ENCODE data around the gene MESD. TPM values are rescaled to one million over a fixed set of nuclear protein-coding genes. Genes with fewer than 3 reads are reported as not detected.

The MESD gene
- total RNA-seq, 1 experiment from 2014 or later = 28.2 TPM

DNA sequence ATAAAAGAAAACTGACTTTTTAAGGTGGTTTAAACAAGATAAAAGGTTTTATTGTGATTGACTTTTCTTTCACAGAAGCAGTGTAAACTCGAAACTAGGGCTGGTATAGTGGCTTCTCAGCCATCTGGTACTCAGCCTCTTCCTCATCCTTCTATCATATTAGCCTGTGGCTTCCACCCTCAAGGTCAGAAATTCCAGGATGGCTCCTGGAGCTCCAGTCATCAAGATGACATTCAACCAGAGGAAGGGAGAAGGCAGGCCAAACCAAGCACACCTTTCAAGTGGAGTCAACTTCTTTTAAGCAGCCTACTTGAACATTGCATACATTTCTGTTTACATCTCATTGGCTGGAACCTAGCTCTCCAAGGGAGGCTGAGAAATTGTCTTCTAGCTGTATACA, 1.3 kb upstream of the MESD start:
- ATAC-seq = no peak
- Histone ChIP-seq H3K27ac (ENCODE audit: low read length) (no peak overlapping the region), H3K9me3 (ENCODE audit: control insufficient read depth, insufficient read depth, low read depth, low read length) (no peaks in the 10 kb centered on the region), H3K36me3 (ENCODE audit: control insufficient read depth, insufficient read depth, low read length) (peaks cover 4% of the 10 kb centered on the region; the same call in 1 of the 2 replicates), H3K4me3 (ENCODE audit: low read depth in 2 of 2, low read length in 2 of 2) (no peak overlapping the region), H3K4me1 (ENCODE audit: control insufficient read depth, insufficient read depth, low read length) (peaks cover 17% of the 10 kb centered on the region), H3K27me3 (ENCODE audit: control insufficient read depth, insufficient read depth, low read length) (no peaks in the 10 kb centered on the region)
- in situ Hi-C loops (cut with HindIII; ENCODE audit: low pct_unique_long_range_greater_than_20kb, low sequenced_read_pairs) (no loop called here), intact Hi-C loops (cut with micrococcal nuclease; ENCODE audit: unreplicated experiment) (loop anchor here (10.0 kb wide), 1 partner anchor 114 kb away; no protein-coding TSS in a partner anchor)
- TF ChIP-seq TCF7L2 (IDR thresholded peaks at IDR 0.05; ENCODE audit: low read depth, low read length) = no peak
- no peak for TF ChIP-seq POLR2AphosphoS5 (IDR thresholded peaks at IDR 0.05; ENCODE audit: low read depth, low read length)
- TF ChIP-seq, protein P1, sequence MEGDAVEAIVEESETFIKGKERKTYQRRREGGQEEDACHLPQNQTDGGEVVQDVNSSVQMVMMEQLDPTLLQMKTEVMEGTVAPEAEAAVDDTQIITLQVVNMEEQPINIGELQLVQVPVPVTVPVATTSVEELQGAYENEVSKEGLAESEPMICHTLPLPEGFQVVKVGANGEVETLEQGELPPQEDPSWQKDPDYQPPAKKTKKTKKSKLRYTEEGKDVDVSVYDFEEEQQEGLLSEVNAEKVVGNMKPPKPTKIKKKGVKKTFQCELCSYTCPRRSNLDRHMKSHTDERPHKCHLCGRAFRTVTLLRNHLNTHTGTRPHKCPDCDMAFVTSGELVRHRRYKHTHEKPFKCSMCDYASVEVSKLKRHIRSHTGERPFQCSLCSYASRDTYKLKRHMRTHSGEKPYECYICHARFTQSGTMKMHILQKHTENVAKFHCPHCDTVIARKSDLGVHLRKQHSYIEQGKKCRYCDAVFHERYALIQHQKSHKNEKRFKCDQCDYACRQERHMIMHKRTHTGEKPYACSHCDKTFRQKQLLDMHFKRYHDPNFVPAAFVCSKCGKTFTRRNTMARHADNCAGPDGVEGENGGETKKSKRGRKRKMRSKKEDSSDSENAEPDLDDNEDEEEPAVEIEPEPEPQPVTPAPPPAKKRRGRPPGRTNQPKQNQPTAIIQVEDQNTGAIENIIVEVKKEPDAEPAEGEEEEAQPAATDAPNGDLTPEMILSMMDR (IDR thresholded peaks at IDR 0.05) = no peak
- TF ChIP-seq, protein P2, sequence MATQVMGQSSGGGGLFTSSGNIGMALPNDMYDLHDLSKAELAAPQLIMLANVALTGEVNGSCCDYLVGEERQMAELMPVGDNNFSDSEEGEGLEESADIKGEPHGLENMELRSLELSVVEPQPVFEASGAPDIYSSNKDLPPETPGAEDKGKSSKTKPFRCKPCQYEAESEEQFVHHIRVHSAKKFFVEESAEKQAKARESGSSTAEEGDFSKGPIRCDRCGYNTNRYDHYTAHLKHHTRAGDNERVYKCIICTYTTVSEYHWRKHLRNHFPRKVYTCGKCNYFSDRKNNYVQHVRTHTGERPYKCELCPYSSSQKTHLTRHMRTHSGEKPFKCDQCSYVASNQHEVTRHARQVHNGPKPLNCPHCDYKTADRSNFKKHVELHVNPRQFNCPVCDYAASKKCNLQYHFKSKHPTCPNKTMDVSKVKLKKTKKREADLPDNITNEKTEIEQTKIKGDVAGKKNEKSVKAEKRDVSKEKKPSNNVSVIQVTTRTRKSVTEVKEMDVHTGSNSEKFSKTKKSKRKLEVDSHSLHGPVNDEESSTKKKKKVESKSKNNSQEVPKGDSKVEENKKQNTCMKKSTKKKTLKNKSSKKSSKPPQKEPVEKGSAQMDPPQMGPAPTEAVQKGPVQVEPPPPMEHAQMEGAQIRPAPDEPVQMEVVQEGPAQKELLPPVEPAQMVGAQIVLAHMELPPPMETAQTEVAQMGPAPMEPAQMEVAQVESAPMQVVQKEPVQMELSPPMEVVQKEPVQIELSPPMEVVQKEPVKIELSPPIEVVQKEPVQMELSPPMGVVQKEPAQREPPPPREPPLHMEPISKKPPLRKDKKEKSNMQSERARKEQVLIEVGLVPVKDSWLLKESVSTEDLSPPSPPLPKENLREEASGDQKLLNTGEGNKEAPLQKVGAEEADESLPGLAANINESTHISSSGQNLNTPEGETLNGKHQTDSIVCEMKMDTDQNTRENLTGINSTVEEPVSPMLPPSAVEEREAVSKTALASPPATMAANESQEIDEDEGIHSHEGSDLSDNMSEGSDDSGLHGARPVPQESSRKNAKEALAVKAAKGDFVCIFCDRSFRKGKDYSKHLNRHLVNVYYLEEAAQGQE (IDR thresholded peaks at IDR 0.05; ENCODE audit: insufficient read depth in 1 of 2, low read depth in 2 of 2, low read length in 1 of 2) = no peak
- TF ChIP-seq SIN3A (IDR thresholded peaks at IDR 0.05; ENCODE audit: borderline replicate concordance, insufficient read depth, low read depth, low read length) = no peak
- POLR2A ChIA-PET = no interaction called here
- no peak for DNase-seq (ENCODE audit: low read depth, low spot score)
- BruUV-seq (replicated peaks) = no TSS peak
- CTCF ChIA-PET = no interaction called here

DNA sequence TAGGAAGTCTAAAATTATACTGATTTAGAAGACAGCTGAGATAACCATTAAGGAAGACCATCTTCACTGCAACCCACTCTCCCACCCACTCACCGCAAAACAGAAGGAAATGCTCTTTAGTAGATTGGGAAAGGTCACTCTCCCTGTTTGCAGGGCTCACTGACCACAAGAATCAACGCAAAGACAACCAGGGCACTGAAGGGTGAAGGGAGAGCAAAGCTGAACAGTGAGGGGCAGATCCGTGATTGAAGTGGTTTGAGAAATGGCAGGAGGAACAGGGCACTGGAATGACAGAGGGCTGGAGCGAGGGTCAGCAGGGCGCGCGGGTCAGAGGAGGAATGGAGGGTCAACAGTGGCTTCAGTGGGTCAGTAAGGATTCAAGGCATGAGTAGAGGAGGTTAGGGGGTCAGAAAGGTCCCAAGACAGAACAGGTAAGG, 520 bp downstream of the MESD start:
- in situ Hi-C loops (cut with HindIII; ENCODE audit: low pct_unique_long_range_greater_than_20kb, low sequenced_read_pairs) = no loop called here
- ChIA-PET POLR2A (no interaction called here), CTCF (no interaction called here)
- peaks cover 17% of the 10 kb centered on the region for H3K4me1 ChIP-seq (ENCODE audit: control insufficient read depth, insufficient read depth, low read length)
- intact Hi-C loops (cut with micrococcal nuclease; ENCODE audit: unreplicated experiment) = no loop called here
- ATAC-seq (peak; percentile 49), DNase-seq (ENCODE audit: low read depth, low spot score) (no peak)
- H3K27me3 ChIP-seq (ENCODE audit: control insufficient read depth, insufficient read depth, low read length) = no peaks in the 10 kb centered on the region
- TF ChIP-seq POLR2AphosphoS5 (IDR thresholded peaks at IDR 0.05; ENCODE audit: low read depth, low read length) (no peak), SIN3A (IDR thresholded peaks at IDR 0.05; ENCODE audit: borderline replicate concordance, insufficient read depth, low read depth, low read length) (no peak), TCF7L2 (IDR thresholded peaks at IDR 0.05; ENCODE audit: low read depth, low read length) (no peak)
- TF ChIP-seq, protein P1 (IDR thresholded peaks at IDR 0.05) = no peak
- TF ChIP-seq, protein P2 (IDR thresholded peaks at IDR 0.05; ENCODE audit: insufficient read depth in 1 of 2, low read depth in 2 of 2, low read length in 1 of 2) = no peak
- no peaks in the 10 kb centered on the region for H3K9me3 ChIP-seq (ENCODE audit: control insufficient read depth, insufficient read depth, low read depth, low read length)
- peak overlapping the region; percentile 98 to 99 for H3K4me3 ChIP-seq (ENCODE audit: low read depth in 2 of 2, low read length in 2 of 2)
- peak overlapping the region; percentile 93 for H3K27ac ChIP-seq (ENCODE audit: low read length)
- peaks cover 4% of the 10 kb centered on the region; the same call in 1 of the 2 replicates for H3K36me3 ChIP-seq (ENCODE audit: control insufficient read depth, insufficient read depth, low read length)
- BruUV-seq (replicated peaks) = no TSS peak
